Measurements from ENCODE around the gene MAN2A2. TPM values are rescaled to one million over a fixed set of nuclear protein-coding genes. Genes with fewer than 3 reads are reported as not detected.

The MAN2A2 gene
- total RNA-seq, 1 donor from 2014 or later, result 60.2 TPM

- DNase-seq (ENCODE audit: extremely low spot score, unreplicated experiment), result no peak
- peaks cover 6% of the 10 kb centered on the region for H3K4me1 Mint-ChIP-seq (ENCODE audit: unreplicated experiment)
- no peak overlapping the region for H3K4me3 Mint-ChIP-seq
- H3K27me3 Mint-ChIP-seq, result no peaks in the 10 kb centered on the region
- H3K27ac Mint-ChIP-seq, result no peak overlapping the region
- no peak for TF ChIP-seq CTCF (conservative IDR thresholded peaks at IDR 0.05)
- no peaks in the 10 kb centered on the region for H3K9me3 Mint-ChIP-seq
- no peaks in the 10 kb centered on the region for H3K36me3 Mint-ChIP-seq
Observed at GRCh38 chr15:90889313-90889730, 13.8 kb upstream of the MAN2A2 start.

DNA sequence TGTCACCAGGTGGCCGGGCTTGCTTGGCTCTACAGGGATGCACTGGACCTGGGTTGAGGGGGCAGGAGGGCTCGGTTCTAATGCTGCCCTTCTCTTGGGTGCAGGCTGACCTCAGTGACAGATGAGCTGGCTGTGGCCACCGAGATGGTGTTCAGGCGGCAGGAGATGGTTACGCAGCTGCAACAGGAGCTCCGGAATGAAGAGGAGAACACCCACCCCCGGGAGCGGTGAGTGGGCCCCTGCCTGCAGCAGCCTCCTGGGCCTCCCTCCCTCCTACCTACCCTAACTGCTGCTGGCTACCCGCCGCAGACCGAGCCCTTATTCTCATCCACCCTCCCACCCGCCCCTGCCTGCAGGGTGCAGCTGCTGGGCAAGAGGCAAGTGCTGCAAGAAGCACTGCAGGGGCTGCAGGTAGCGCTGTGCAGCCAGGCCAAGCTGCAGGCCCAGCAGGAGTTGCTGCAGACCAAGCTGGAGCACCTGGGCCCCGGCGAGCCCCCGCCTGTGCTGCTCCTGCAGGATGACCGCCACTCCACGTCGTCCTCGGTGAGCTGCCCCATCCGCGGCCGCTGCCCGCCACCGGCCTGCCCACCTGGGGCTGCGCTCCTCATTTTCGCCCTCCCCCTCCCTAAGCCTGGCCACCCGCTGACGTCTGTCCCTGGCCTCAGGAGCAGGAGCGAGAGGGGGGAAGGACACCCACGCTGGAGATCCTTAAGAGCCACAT is 13.2 kb upstream of the MAN2A2 start:
- no peak overlapping the region for H3K4me3 Mint-ChIP-seq
- no peaks in the 10 kb centered on the region for H3K36me3 Mint-ChIP-seq
- TF ChIP-seq CTCF (conservative IDR thresholded peaks at IDR 0.05), result no peak
- no peak overlapping the region for H3K27ac Mint-ChIP-seq
- H3K9me3 Mint-ChIP-seq, result no peaks in the 10 kb centered on the region
- DNase-seq (ENCODE audit: extremely low spot score, unreplicated experiment), result no peak
- no peaks in the 10 kb centered on the region for H3K27me3 Mint-ChIP-seq
- H3K4me1 Mint-ChIP-seq (ENCODE audit: unreplicated experiment), result peaks cover 6% of the 10 kb centered on the region

DNA sequence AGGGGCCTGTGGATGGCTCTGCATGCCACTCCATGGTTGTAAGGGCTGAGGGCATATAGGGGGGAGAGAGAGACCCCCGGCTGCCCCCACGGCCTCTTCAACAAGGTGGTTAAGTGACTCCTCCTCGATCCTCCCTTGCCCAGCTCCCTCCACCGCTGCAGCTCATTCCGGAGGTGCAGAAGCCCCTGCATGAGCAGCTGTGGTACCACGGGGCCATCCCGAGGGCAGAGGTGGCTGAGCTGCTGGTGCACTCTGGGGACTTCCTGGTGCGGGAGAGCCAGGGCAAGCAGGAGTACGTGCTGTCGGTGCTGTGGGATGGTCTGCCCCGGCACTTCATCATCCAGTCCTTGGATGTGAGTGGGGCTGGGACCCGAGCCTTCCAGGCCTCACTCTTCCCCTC is 12.3 kb upstream of the MAN2A2 start:
- Mint-ChIP-seq H3K4me3 (no peak overlapping the region), H3K27me3 (no peaks in the 10 kb centered on the region), H3K27ac (no peak overlapping the region), H3K4me1 (ENCODE audit: unreplicated experiment) (peaks cover 5% of the 10 kb centered on the region), H3K36me3 (no peaks in the 10 kb centered on the region), H3K9me3 (no peaks in the 10 kb centered on the region)
- TF ChIP-seq CTCF (conservative IDR thresholded peaks at IDR 0.05), result no peak
- no peak for DNase-seq (ENCODE audit: extremely low spot score, unreplicated experiment)

GRCh38 chr15:90891346-90891949 is 11.7 kb upstream of the MAN2A2 start:
- H3K27me3 Mint-ChIP-seq, result no peaks in the 10 kb centered on the region
- no peak overlapping the region for H3K4me3 Mint-ChIP-seq
- no peak overlapping the region for H3K27ac Mint-ChIP-seq
- H3K9me3 Mint-ChIP-seq, result no peaks in the 10 kb centered on the region
- no peak for DNase-seq (ENCODE audit: extremely low spot score, unreplicated experiment)
- TF ChIP-seq CTCF (conservative IDR thresholded peaks at IDR 0.05), result no peak
- H3K36me3 Mint-ChIP-seq, result no peaks in the 10 kb centered on the region
- no peaks in the 10 kb centered on the region for H3K4me1 Mint-ChIP-seq (ENCODE audit: unreplicated experiment)

- Mint-ChIP-seq H3K4me3 (no peak overlapping the region), H3K27ac (no peak overlapping the region)
Observed at GRCh38 chr15:90892023-90892422, 11.1 kb upstream of the MAN2A2 start.

More at GRCh38 chr15:90892023-90892422, 11.1 kb upstream of the MAN2A2 start:
- Mint-ChIP-seq H3K36me3 (no peaks in the 10 kb centered on the region), H3K27me3 (no peaks in the 10 kb centered on the region), H3K4me1 (ENCODE audit: unreplicated experiment) (no peaks in the 10 kb centered on the region), H3K9me3 (no peaks in the 10 kb centered on the region)
- DNase-seq (ENCODE audit: extremely low spot score, unreplicated experiment), result no peak
- no peak for TF ChIP-seq CTCF (conservative IDR thresholded peaks at IDR 0.05)

Measured in type B pancreatic cell (in vitro differentiated cells).